ENCODE results near the gene IL4. TPM values are rescaled to one million over a fixed set of nuclear protein-coding genes. Genes with fewer than 3 reads are reported as not detected.

The IL4 gene
- total RNA-seq, 2 experiments from 2014 or later, result 0.72 to 1.4 TPM

- TF ChIP-seq CTCF (IDR thresholded peaks at IDR 0.05), result no peak
- Mint-ChIP-seq H3K27ac (no peak overlapping the region), H3K9me3 (no peaks in the 10 kb centered on the region), H3K4me1 (ENCODE audit: low read depth) (peaks cover 14% of the 10 kb centered on the region), H3K4me3 (no peak overlapping the region), H3K36me3 (ENCODE audit: low read depth) (peaks cover 12% of the 10 kb centered on the region), H3K27me3 (no peaks in the 10 kb centered on the region)
- intact Hi-C loops (cut with micrococcal nuclease), result loop anchor here (10.0 kb wide), 1 partner anchor 194 kb away; no protein-coding TSS in a partner anchor
- ATAC-seq (no peak), DNase-seq (no peak)
- POLR2A ChIA-PET, result no interaction called here
- CTCF ChIA-PET, result interaction anchor here (0.9 to 2.3 kb wide), 4 partner anchors 11 to 213 kb away, joined by 3 to 8 read pairs (median 6); no protein-coding TSS in a partner anchor
Measured at GRCh38 chr5:132718544-132719312, 44.9 kb downstream of the IL4 start.

GRCh38 chr5:132725745-132726144 is 52.0 kb downstream of the IL4 start:
- peaks cover 2% of the 10 kb centered on the region for H3K9me3 Mint-ChIP-seq
- H3K27ac Mint-ChIP-seq, result no peak overlapping the region
- intact Hi-C loops (cut with micrococcal nuclease), result no loop called here
- ATAC-seq (no peak), DNase-seq (no peak)
- H3K27me3 Mint-ChIP-seq, result no peaks in the 10 kb centered on the region
- peaks cover 22% of the 10 kb centered on the region for H3K36me3 Mint-ChIP-seq (ENCODE audit: low read depth)
- no peak overlapping the region for H3K4me3 Mint-ChIP-seq
- ChIA-PET CTCF (interaction anchor here (1.0 to 2.9 kb wide), 3 partner anchors 9 to 11 kb away, joined by 3 to 12 read pairs (median 4); no protein-coding TSS in a partner anchor), POLR2A (no interaction called here)
- TF ChIP-seq CTCF (IDR thresholded peaks at IDR 0.05), result no peak
- H3K4me1 Mint-ChIP-seq (ENCODE audit: low read depth), result peaks cover 5% of the 10 kb centered on the region

GRCh38 chr5:132729896-132730295 is 56.1 kb downstream of the IL4 start:
- TF ChIP-seq CTCF (IDR thresholded peaks at IDR 0.05), result no peak
- H3K4me1 Mint-ChIP-seq (ENCODE audit: low read depth), result peaks cover 13% of the 10 kb centered on the region
- ChIA-PET POLR2A (no interaction called here), CTCF (interaction anchor here (1.0 to 1.7 kb wide), 3 partner anchors 12 to 202 kb away, joined by 3 to 5 read pairs (median 4); no protein-coding TSS in a partner anchor)
- intact Hi-C loops (cut with micrococcal nuclease), result no loop called here
- DNase-seq (no peak), ATAC-seq (no peak)
- H3K4me3 Mint-ChIP-seq, result no peak overlapping the region
- no peak overlapping the region for H3K27ac Mint-ChIP-seq
- H3K27me3 Mint-ChIP-seq, result no peaks in the 10 kb centered on the region
- H3K9me3 Mint-ChIP-seq, result no peaks in the 10 kb centered on the region
- peaks cover 7% of the 10 kb centered on the region for H3K36me3 Mint-ChIP-seq (ENCODE audit: low read depth)

Other genes starting within 250 kb of the IL4 start
- gene IRF1, start 183.2 kb upstream of the IL4 start, total RNA-seq, result 100 to 1,000 TPM; 121 to 128 TPM
- 1 to 10 TPM; 1.6 to 1.7 TPM for gene IL5, start 130.5 kb upstream of the IL4 start, total RNA-seq
- gene RAD50, start 117.0 kb upstream of the IL4 start, total RNA-seq, result 10 to 100 TPM; 46.4 to 48.9 TPM
- 1 to 10 TPM; 4.8 to 6.5 TPM for gene IL13, start 15.8 kb upstream of the IL4 start, total RNA-seq
- 10 to 100 TPM; 16.4 to 17.0 TPM for gene KIF3A, start 63.6 kb downstream of the IL4 start, total RNA-seq
- gene CCNI2, start 73.4 kb downstream of the IL4 start, total RNA-seq, result 10 to 100 TPM in 1 of 2 experiments, 1 to 10 TPM in 1; 8.7 to 10.0 TPM
- 10 to 100 TPM; 25.2 to 27.1 TPM for gene SEPTIN8, start 103.2 kb downstream of the IL4 start, total RNA-seq
- not detected for gene SOWAHA, start 139.3 kb downstream of the IL4 start, total RNA-seq
- 1 to 10 TPM; 2.0 to 2.1 TPM for gene SHROOM1, start 156.7 kb downstream of the IL4 start, total RNA-seq
- gene GDF9, start 192.5 kb downstream of the IL4 start, total RNA-seq, result under 1 TPM; 0.90 to 0.94 TPM
- 100 to 1,000 TPM; 558 to 566 TPM for gene UQCRQ, start 192.7 kb downstream of the IL4 start, total RNA-seq
- gene LEAP2, start 199.7 kb downstream of the IL4 start, total RNA-seq, result 1 to 10 TPM; 3.0 to 3.5 TPM

Measured in activated CD8-positive, alpha-beta T cell treated with anti-CD3 and anti-CD28 coated beads for 36 hours (primary cell).